Lung (tissue), 12 donors: ENCODE data around the gene GNA15. TPM values are rescaled to one million over a fixed set of nuclear protein-coding genes. Genes with fewer than 3 reads are reported as not detected.

Experiments
- ATAC-seq: fragments of 200-7000 bp; cut with Tn5 transposase; one replicate; pipeline ENCODE4 v1.9.1; 2020; ENCODE audit warnings: moderate number of reproducible peaks; ENCODE audit not compliant: insufficient read depth, low FRiP score
- DNase-seq, 3 donors: peaks; one replicate each; pipeline ENCODE4 v3.0.0-alpha.2; 2013 to 2017
- H3K27ac ChIP-seq, 2 donors: one replicate each; pipeline ENCODE4 v1.5.1; 2013; ENCODE audit warnings: mild to moderate bottlenecking in 2 of 2, moderate library complexity in 2 of 2, control low read depth in 1 of 2, inconsistent platforms in 1 of 2, low read depth in 1 of 2, low read length in 1 of 2
- H3K27me3 ChIP-seq, 3 donors: one replicate each; pipeline ENCODE4 v1.5.1; 2013; ENCODE audit warnings: low read length in 2 of 3; ENCODE audit not compliant: control insufficient read depth in 3 of 3, insufficient read depth in 3 of 3
- H3K36me3 ChIP-seq, 4 donors: one replicate each; pipeline ENCODE4 v1.5.1; 2013; ENCODE audit warnings: low read length in 4 of 4, mild to moderate bottlenecking in 1 of 4, moderate library complexity in 1 of 4; ENCODE audit not compliant: control insufficient read depth in 4 of 4, insufficient read depth in 4 of 4
- H3K4me1 ChIP-seq, 5 donors: one replicate each; pipeline ENCODE4 v1.5.1; 2013; ENCODE audit warnings: low read length in 5 of 5, mild to moderate bottlenecking in 2 of 5, moderate library complexity in 1 of 5; ENCODE audit not compliant: control insufficient read depth in 5 of 5, insufficient read depth in 5 of 5
- H3K4me3 ChIP-seq: one replicate; pipeline ENCODE4 v1.5.1; 2013; ENCODE audit warnings: mild to moderate bottlenecking, control low read depth, moderate library complexity
- H3K9ac ChIP-seq, 2 donors: one replicate each; pipeline ENCODE4 v1.5.1; 2013; ENCODE audit warnings: low read length in 2 of 2, control low read depth in 1 of 2; ENCODE audit not compliant: insufficient read depth in 1 of 2
- H3K9me3 ChIP-seq, 4 donors: one replicate each; pipeline ENCODE4 v1.5.1; 2013; ENCODE audit warnings: low read length in 3 of 4, mild to moderate bottlenecking in 1 of 4, moderate library complexity in 1 of 4; ENCODE audit not compliant: control insufficient read depth in 4 of 4, insufficient read depth in 3 of 4
- CTCF ChIP-seq: IDR thresholded peaks from 2 replicates; pipeline ENCODE4 v1.5.1; 2012; ENCODE audit warnings: mild to moderate bottlenecking; ENCODE audit errors: control extremely low read depth, extremely low read depth
- WGBS, 2 donors: extraction: QIAGEN DNeasy Blood & Tissue Kit; methylation state at CpG; one replicate each; pipeline ENCODE4 v1.1.7; 2013; 5-methylcytosine and 5-hydroxymethylcytosine counted together
- polyA plus RNA-seq, 2 donors: library from polyadenylated mRNA; stranded (reverse); fragments of 200-250 nt; gene quantifications; one replicate each; pipeline ENCODE4 v1.2.1, GENCODE V29; 2013
- total RNA-seq, 2 donors: library from RNA; depleted of rRNA in 1 of 2; stranded (reverse); fragments of >200 nt in 1 of 2; gene quantifications; one replicate each; pipeline ENCODE4 v1.2.1, GENCODE V29; 2014 to 2021
- donor health status: control.
- donor health status: control.
- donor health status: Bipolar disorder and iron deficiency.
- donor health status: healthy.
- donor health status: DM: yes; HTN: yes; CAD: no.

The GNA15 gene
- total and polyA plus RNA-seq, 4 donors: 18.6 to 65.4 (median 28.7) TPM

- WGBS, 2 donors: 22 to 23% methylated on average over 38 to 40 of the region's 40 CpGs
- Histone ChIP-seq H3K27ac (peak overlapping the region; percentile 82 to 85), H3K4me1 (peaks cover 5 to 43% (median 33%) of the 10 kb centered on the region in 5 donors), H3K27me3 (no peaks in the 10 kb centered on the region), H3K36me3 (peaks cover 0 to 4% (median 0%) of the 10 kb centered on the region in 4 donors), H3K4me3 (no peak overlapping the region), H3K9ac (peak overlapping the region; percentile 37 to 51), H3K9me3 (no peaks in the 10 kb centered on the region)
- TF ChIP-seq CTCF: no peak
- peak; percentile 35 to 62 (median 42) for DNase-seq
- no peak for ATAC-seq
Observed at GRCh38 chr19:3098515-3099346, 37.1 kb upstream of the GNA15 start.

GRCh38 chr19:3099347-3100145, 36.3 kb upstream of the GNA15 start:
- Histone ChIP-seq H3K9me3 (no peaks in the 10 kb centered on the region), H3K36me3 (peaks cover 0 to 4% (median 0%) of the 10 kb centered on the region in 4 donors), H3K27ac (peak overlapping the region; percentile 82 to 85), H3K4me3 (no peak overlapping the region), H3K9ac (no peak overlapping the region), H3K27me3 (no peaks in the 10 kb centered on the region), H3K4me1 (peaks cover 5 to 49% (median 34%) of the 10 kb centered on the region in 5 donors)
- no peak for TF ChIP-seq CTCF
- DNase-seq (no peak), ATAC-seq (no peak)
- 88 to 90% methylated on average over 28 to 29 of the region's 29 CpGs for WGBS, 2 donors

- ATAC-seq: no peak
- H3K4me1 ChIP-seq: peaks cover 5 to 49% (median 34%) of the 10 kb centered on the region in 5 donors
- WGBS, 2 donors: 79 to 89% methylated on average over 14 of the region's 14 CpGs
- no peak for DNase-seq
- H3K36me3 ChIP-seq: no peaks in the 10 kb centered on the region
- no peak overlapping the region for H3K9ac ChIP-seq
- H3K27me3 ChIP-seq: no peaks in the 10 kb centered on the region
- TF ChIP-seq CTCF: no peak
- no peaks in the 10 kb centered on the region for H3K9me3 ChIP-seq
- peak overlapping the region in 1 of 2 donors; percentile 82 for H3K27ac ChIP-seq
- H3K4me3 ChIP-seq: no peak overlapping the region
Observed at GRCh38 chr19:3100331-3100730, 35.5 kb upstream of the GNA15 start.
